Measurements from ENCODE around the gene PMS2. TPM values are rescaled to one million over a fixed set of nuclear protein-coding genes. Genes with fewer than 3 reads are reported as not detected.
"Not testable (repeated sequence)": the region's sequence is repeated elsewhere in the genome, so short reads cannot be mapped to it uniquely, and the experiment has no call there.

Gene PMS2
- total RNA-seq, 4 donors from 2014 or later = 14.9 to 23.2 (median 21.6) TPM

DNA sequence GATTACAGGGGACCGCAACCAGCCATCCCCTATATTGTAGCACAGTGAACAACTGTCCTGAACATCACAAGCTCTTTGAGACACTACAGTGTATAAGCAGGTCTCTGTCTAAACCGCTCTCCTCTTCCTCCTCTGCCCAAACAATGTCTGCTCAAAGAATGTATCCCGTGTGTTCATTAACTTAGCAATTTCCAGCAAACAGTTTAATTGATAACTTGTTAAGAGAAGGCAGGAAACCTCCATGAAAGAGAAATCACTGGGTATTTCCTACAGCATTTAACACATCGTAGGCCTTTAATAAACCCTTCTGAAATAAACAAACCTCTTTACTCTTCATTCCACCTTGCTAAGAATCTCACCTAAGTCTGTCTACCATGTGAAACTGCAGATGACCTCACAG is 1.5 kb downstream of the PMS2 start:
- intact Hi-C loops (cut with DNase I; ENCODE audit: low total_unique reads) = no loop called here
- H3K4me3 ChIP-seq (ENCODE audit: low read depth, poor library complexity, severe bottlenecking) = no peak overlapping the region
- no peak for DNase-seq (ENCODE audit: low spot score in 2 of 2)
- WGBS, 2 donors = 79 to 85% methylated on average over 4 of the region's 4 CpGs
- TF ChIP-seq POLR2A (IDR thresholded peaks at IDR 0.05) = no peak
- TF ChIP-seq, protein P1, sequence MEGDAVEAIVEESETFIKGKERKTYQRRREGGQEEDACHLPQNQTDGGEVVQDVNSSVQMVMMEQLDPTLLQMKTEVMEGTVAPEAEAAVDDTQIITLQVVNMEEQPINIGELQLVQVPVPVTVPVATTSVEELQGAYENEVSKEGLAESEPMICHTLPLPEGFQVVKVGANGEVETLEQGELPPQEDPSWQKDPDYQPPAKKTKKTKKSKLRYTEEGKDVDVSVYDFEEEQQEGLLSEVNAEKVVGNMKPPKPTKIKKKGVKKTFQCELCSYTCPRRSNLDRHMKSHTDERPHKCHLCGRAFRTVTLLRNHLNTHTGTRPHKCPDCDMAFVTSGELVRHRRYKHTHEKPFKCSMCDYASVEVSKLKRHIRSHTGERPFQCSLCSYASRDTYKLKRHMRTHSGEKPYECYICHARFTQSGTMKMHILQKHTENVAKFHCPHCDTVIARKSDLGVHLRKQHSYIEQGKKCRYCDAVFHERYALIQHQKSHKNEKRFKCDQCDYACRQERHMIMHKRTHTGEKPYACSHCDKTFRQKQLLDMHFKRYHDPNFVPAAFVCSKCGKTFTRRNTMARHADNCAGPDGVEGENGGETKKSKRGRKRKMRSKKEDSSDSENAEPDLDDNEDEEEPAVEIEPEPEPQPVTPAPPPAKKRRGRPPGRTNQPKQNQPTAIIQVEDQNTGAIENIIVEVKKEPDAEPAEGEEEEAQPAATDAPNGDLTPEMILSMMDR (IDR thresholded peaks at IDR 0.05) = no peak

DNA sequence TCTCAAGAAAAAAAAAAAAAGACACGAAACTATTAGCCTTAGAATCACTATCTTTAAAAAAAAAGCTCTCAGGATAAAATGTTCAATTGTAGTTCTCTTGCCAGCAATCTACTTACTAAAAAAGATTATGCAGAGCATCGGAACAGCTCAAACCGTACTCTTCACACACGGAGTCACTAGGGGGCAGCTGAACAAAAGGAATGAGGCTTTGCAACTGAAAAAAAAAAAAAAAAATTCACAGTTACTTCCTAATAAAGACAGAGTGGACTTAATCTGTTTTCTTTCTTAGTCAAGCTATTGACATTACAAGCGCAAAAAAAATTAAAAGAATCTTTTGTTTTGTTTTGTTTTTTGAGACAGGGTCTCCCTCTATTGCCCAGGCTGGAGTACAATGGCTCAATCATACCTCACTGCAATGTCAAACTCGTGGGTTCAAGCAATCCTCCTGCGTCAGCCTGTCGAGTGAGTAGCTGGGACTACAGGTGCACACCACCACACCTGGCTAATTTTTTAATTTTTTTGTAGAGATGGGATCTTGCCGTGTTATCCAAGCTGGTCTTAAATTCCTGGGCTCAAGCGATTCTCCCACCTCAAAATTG is 11.5 kb downstream of the PMS2 start:
- no peak for DNase-seq (ENCODE audit: low spot score in 2 of 2)
- no peak overlapping the region for H3K4me3 ChIP-seq (ENCODE audit: low read depth, poor library complexity, severe bottlenecking)
- intact Hi-C loops (cut with DNase I; ENCODE audit: low total_unique reads) = no loop called here
- TF ChIP-seq, protein P1 (IDR thresholded peaks at IDR 0.05) = no peak
- TF ChIP-seq POLR2A (IDR thresholded peaks at IDR 0.05) = no peak
- 58 to 60% methylated on average over 10 of the region's 10 CpGs for WGBS, 2 donors

DNA sequence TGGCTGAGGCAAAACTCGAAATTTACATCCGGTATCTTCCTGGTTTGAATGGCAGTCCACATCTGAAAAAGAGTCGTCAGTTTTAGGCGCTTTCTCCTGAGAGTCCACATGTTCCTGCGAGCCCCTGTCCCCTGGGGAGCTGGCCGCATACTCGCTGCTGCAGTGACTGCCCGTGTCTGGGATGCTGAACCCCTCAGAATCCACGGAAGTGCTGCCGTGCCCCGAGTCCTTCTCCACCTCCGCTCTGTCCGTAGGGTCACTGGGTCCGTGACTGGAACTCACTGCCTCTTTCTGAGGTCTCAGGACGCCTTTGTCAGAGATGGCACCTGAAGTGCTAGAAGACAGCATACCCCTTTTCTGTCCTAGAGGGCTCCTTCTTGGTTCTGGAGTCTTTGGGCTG is 21.8 kb downstream of the PMS2 start:
- WGBS, 2 donors = 90 to 91% methylated on average over 15 of the region's 15 CpGs
- intact Hi-C loops (cut with DNase I; ENCODE audit: low total_unique reads); H3K4me3 ChIP-seq (ENCODE audit: low read depth, poor library complexity, severe bottlenecking); DNase-seq (ENCODE audit: low spot score in 2 of 2): not testable (repeated sequence)

DNA sequence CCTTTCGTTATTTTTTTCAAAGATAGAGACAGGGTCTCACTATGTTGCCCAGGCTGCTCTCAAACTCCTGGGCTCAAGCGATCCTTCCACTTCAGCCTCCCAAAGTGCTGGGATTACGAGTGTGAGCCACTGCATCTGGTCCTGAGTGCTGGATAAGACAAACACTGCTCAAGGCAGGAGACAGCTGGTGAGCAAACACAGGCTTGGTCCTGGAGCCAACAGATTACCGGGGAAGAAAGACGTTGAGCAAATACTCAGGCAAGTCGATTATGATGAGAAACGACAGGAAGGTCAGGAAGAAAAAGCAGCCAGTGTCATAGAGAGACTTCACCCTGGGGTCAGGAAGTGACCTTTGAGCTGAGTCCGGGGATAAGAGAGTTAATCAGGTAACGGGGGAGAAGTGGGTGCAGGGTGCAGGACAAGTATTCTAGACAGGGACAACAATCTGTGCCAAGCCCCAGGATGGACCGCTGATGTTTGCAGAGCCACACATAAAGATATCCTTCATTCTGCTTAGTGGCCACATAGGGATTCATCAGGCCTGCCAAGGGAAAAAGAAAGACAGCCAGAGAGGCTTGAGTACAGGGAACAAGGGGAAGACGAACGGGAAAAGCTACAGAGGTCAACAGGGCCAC is 29.1 kb downstream of the PMS2 start:
- intact Hi-C loops (cut with DNase I; ENCODE audit: low total_unique reads); DNase-seq (ENCODE audit: low spot score in 2 of 2): not testable (repeated sequence)
- 89 to 100% methylated on average over 1 to 2 of the region's 12 CpGs for WGBS, 2 donors

DNA sequence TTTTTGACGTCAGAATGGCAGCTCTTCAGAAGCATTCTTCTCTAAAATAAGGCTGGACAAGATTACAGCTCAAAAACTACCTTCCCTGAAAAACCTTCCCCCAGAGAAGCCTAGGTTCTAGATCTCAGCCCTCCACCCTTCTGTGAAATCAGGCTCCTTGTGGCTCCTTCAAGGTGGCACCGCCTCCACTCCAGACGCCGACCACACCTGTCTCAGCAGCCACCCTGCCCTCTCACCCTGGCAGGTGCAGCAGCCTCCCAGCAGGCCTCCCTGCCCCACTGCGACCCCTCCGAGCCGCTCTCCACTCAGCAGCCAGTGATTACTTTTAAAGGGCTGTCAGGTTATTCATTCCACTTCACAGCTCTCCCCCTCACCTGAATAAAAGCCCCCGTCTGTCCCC is 35.3 kb downstream of the PMS2 start:
- WGBS, 2 donors = no CpG with 5 or more reads among the region's 8 CpGs
- intact Hi-C loops (cut with DNase I; ENCODE audit: low total_unique reads); DNase-seq (ENCODE audit: low spot score in 2 of 2); H3K4me3 ChIP-seq (ENCODE audit: low read depth, poor library complexity, severe bottlenecking): not testable (repeated sequence)

More for the DNA sequence above, 29.1 kb downstream of the PMS2 start:
- H3K4me3 ChIP-seq (ENCODE audit: low read depth, poor library complexity, severe bottlenecking) = not testable (repeated sequence)

DNA sequence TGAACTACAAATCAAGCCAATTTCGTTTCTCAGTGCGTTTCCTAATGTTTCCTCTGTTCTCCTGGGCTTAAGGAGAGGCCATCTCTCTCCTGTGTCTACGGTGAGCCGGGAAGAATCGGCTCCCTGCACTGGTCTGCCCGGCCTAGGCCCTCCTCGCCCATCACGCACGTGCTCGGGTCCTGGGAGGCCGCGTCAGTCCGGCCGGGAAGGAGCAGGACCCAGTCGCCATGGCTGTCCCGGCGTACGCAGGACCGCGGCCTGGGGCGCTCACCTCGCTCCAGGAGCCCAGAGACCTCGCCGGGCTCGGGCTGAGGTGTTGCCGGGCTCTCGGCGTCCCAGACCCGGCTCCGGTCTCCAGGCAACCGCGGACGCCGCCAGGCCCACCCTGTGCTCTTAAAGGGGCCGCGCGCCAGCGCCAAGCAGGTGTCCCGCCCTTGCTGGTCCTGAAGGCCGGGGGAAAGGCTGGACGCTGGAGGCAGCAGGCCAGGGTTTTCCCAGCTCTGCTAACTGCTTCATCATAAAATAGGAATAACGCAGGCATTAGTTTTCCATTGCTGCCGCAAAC is 38.4 kb downstream of the PMS2 start, which contains the start of gene RSPH10B:
Gene RSPH10B (minus strand): TSS at position 343 of the 565 bp plus-strand sequence. CDS start 3,573 bp downstream, outside the sequence.
- H3K4me3 ChIP-seq (ENCODE audit: low read depth, poor library complexity, severe bottlenecking); DNase-seq (ENCODE audit: low spot score in 2 of 2); intact Hi-C loops (cut with DNase I; ENCODE audit: low total_unique reads): not testable (repeated sequence)
- WGBS, 2 donors = no CpG with 5 or more reads among the region's 43 CpGs

DNA sequence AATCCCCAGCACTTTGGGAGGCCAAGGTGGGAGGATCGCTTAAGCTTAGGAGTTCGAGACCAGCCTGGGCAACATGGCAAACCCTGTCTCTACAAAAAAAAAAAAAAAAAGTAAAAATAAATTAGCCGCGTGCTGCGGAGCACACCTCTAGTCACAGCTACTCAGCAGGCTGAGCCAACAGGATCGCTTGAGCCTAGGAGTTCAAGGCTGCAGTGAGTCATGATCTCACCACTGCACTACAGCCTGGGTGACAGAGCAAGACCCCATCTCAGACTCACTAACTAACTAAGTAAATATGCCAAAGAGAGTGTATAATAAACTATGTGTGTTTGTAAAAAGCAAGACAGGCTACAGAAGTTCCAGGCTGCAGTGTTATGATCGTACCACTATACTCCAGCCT is 45.0 kb downstream of the PMS2 start:
- H3K4me3 ChIP-seq (ENCODE audit: low read depth, poor library complexity, severe bottlenecking); intact Hi-C loops (cut with DNase I; ENCODE audit: low total_unique reads); DNase-seq (ENCODE audit: low spot score in 2 of 2): not testable (repeated sequence)
- 100% methylated on average over 4 of the region's 7 CpGs; no CpG with 5 or more reads in 1 of the 2 donors for WGBS, 2 donors

DNA sequence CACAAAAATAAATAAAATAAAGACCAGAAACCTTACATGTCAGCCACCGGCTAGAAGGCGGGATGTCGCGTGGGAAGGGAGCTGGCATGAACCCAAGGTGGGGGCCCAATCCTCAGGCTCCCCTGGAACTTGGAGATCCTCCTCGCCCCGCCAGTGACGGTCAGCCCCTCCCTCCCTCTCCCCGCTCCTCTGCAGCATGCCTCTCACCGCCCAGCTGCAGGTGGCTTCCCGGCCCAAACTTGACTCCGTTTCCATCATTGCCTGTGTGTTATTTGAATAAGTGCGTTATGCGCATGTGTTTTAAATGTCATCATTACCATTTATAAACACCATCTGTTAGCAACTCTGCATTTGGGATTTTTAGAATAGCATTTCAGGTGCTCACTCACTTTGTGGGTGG is 45.6 kb downstream of the PMS2 start:
- intact Hi-C loops (cut with DNase I; ENCODE audit: low total_unique reads); H3K4me3 ChIP-seq (ENCODE audit: low read depth, poor library complexity, severe bottlenecking); DNase-seq (ENCODE audit: low spot score in 2 of 2): not testable (repeated sequence)
- 40% methylated on average over 4 of the region's 13 CpGs; no CpG with 5 or more reads in 1 of the 2 donors for WGBS, 2 donors

DNA sequence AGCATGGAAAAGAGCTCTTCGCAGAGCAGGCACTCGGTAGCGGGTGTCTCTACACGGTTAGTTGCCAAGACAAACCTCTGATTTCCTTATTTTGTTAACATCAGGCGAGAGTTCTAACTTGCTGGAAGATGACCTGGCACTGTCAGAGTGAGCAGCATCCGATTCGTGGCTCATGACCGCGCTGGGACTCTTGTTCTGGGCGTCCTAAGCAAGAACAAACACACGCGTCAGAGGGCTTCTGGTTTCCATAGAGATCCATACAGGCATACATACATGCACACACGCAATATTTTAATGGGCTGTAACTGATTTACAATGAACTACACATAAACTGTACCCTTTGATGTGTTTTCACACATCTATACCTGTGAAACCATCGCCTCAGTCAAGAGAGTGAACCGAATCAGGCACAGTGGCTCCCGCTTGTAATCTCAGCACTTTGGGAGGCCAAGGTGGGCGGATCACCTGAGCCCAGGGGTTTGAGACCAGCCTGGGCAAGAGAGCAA is 73.9 kb downstream of the PMS2 start:
- no CpG with 5 or more reads among the region's 17 CpGs for WGBS, 2 donors
- intact Hi-C loops (cut with DNase I; ENCODE audit: low total_unique reads) = not testable (repeated sequence)

DNA sequence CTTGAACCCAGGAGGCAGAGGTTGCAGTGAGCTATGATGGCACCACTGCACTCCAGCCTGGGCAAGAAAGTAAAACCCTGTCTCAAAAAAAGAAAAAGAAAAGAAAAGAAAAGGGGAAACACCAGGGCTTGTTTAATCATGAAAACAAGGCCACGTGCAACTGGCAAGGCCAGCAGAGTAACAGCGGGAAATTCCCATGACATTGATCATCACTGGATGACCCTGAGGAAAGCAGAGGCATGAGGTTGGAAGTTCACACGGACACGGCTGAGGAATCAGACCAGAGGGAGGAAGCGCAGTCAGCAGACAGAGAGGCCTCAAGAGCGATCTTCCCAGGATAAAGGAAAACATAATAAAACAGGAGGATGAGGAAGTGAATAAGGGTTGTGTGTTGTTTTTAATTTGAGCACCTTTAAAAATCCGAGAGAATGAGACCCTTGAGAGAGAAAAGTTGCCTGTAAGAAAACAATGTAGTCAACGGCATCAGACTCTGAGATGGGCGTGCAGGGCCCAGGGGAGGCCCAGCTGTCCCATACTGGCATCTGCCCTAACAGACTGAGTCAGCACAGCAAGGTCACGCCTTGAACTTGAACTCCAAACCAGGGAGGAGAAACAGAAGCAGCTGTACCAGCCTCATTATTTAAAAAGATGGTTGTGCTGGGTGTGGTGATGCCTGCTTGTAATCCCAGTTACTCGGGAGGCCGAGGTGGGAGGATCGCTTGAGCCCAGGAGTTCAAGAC is 76.8 kb downstream of the PMS2 start:
- intact Hi-C loops (cut with DNase I; ENCODE audit: low total_unique reads); H3K4me3 ChIP-seq (ENCODE audit: low read depth, poor library complexity, severe bottlenecking); DNase-seq (ENCODE audit: low spot score in 2 of 2): not testable (repeated sequence)
- WGBS, 2 donors = 43 to 46% methylated on average over 3 to 6 of the region's 13 CpGs

More for the DNA sequence above, 73.9 kb downstream of the PMS2 start:
- not testable (repeated sequence) for DNase-seq (ENCODE audit: low spot score in 2 of 2); H3K4me3 ChIP-seq (ENCODE audit: low read depth, poor library complexity, severe bottlenecking)

DNA sequence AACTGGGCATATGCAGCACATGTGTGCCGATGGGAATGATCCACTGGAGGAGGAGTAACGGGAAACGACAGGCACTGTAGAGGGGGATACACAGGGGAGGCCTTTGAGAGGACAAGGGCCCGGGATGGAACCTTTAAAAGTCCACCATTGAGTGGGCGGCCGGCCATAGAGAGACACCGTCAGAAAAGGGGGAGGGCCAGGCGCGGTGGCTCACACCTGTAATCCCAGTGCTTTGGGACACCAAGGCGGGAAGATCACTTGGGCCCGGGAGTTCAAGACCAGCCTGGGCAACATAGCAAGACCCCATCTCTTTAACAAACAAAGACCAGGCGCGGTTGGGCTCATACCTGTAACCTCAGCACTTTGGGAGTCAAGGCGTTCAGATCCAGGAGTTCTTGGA is 77.6 kb downstream of the PMS2 start:
- H3K4me3 ChIP-seq (ENCODE audit: low read depth, poor library complexity, severe bottlenecking); intact Hi-C loops (cut with DNase I; ENCODE audit: low total_unique reads): not testable (repeated sequence)
- 92 to 93% methylated on average over 14 of the region's 14 CpGs for WGBS, 2 donors
- DNase-seq (ENCODE audit: low spot score in 2 of 2) = peak; percentile 14 to 81

DNA sequence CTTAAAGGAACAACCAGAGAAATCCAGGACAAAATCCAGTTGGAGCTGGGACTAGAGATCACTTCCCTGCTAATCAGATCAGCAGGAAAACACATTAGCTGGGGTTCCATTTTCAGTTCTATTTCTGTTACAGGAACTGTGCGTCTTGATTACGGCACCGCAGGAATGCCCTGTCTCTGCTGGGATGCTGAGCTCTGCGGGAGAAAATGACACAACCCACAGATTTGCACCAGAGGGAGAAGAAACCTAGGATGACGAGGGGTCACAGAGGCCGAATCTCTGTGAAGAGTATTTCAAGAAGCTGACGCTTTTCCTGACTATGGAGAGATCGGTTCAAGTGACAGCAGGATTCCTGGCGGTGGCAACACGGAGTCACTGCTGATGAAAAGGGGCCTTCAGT is 78.6 kb downstream of the PMS2 start:
- no CpG with 5 or more reads among the region's 10 CpGs for WGBS, 2 donors
- intact Hi-C loops (cut with DNase I; ENCODE audit: low total_unique reads); H3K4me3 ChIP-seq (ENCODE audit: low read depth, poor library complexity, severe bottlenecking); DNase-seq (ENCODE audit: low spot score in 2 of 2): not testable (repeated sequence)
